Mammary epithelial cell (primary cell): ENCODE results near the gene SLC22A1.

Experiments used
- EZH2 ChIP-seq: IDR thresholded peaks from 2 replicates; pipeline ENCODE4 v1.6.1; 2012; ENCODE audit warnings: low read length, inconsistent platforms, borderline replicate concordance
- TF ChIP-seq, protein P1 (sequence below), 2 donors: IDR thresholded peaks in 1 of 2; conservative IDR thresholded peaks in 1 of 2; 2 replicates each; pipeline ENCODE4 v1.5.1; 2011 to 2012; ENCODE audit warnings: inconsistent platforms in 2 of 2, low read length in 2 of 2, mild to moderate bottlenecking in 2 of 2, control low read depth in 1 of 2, low read depth in 1 of 2; ENCODE audit not compliant: insufficient read depth in 1 of 2; ENCODE audit errors: extremely low read depth in 1 of 2

DNA sequence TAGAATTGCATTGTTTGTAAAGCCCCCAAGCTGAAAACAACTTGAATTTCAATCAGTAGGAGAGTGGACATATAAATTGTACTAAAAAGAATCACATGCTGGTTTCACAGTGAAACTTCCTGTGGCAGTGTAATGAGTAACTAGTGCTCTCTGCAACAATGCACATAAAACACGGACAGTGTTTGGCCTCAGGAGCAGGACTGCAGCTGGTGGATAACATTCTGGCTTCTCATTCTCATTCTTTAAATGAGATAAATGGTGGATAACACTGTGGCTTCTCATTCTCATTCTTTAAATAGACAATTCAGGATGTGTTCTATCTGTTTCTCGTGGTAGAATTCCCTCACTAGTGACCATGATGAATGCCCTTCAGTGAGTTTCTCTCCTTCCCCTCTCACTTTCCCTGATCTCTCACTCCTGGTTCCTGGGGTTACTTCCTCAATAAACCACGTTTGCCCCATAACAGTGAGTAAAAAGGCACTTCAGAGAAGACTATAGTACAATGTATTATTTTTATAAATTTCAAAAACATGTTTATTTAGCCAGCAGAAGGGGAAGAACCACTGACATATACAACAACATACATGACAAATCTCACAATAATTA lies 77.1 kb downstream of the SLC22A1 start:
- TF ChIP-seq, protein P1, sequence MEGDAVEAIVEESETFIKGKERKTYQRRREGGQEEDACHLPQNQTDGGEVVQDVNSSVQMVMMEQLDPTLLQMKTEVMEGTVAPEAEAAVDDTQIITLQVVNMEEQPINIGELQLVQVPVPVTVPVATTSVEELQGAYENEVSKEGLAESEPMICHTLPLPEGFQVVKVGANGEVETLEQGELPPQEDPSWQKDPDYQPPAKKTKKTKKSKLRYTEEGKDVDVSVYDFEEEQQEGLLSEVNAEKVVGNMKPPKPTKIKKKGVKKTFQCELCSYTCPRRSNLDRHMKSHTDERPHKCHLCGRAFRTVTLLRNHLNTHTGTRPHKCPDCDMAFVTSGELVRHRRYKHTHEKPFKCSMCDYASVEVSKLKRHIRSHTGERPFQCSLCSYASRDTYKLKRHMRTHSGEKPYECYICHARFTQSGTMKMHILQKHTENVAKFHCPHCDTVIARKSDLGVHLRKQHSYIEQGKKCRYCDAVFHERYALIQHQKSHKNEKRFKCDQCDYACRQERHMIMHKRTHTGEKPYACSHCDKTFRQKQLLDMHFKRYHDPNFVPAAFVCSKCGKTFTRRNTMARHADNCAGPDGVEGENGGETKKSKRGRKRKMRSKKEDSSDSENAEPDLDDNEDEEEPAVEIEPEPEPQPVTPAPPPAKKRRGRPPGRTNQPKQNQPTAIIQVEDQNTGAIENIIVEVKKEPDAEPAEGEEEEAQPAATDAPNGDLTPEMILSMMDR (conservative IDR thresholded peaks at IDR 0.05 in 1 of 2, IDR thresholded peaks at IDR 0.05 in 1 of 2; ENCODE audit: extremely low read depth in 1 of 2, insufficient read depth in 1 of 2, low read depth in 1 of 2, low read length in 2 of 2) = no peak
- no peak for TF ChIP-seq EZH2
